OCI-LY3 (cell line): ENCODE data around the gene PIP5K1B.

Experiments used
- EZH2phosphoT487 ChIP-seq: fragments of 200-600 bp; shearing (Covaris generic); IDR thresholded peaks from 2 replicates; pipeline ENCODE4 v1.6.1; 2018; ENCODE audit warnings: antibody characterized with exemption, mixed run types, low read depth
- TF ChIP-seq, protein P1 (sequence below): fragments of 200-600, 300-600 bp; sonication (generic); IDR thresholded peaks from 2 replicates; pipeline ENCODE4 v1.5.1; 2014; ENCODE audit warnings: antibody characterized with exemption, low read length, low read depth

DNA sequence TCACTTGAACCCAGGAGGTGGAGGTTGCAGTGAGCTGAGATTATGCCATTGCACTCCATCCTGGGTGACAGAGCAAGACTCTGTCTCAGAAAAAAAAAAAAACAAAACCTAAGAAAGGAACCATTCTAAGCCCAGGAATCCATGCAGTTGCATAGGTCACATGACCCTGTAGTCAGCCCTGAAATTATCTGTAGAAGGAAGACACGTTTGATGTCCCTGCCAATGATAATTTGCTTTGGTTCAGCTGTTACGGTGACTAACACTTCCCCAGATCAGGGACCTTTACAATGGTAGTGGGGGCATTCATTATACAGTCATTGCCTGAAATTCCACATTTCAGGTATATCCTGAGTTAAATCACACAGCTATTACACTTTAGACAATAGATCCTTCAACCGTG, 258.4 kb downstream of the PIP5K1B start:
- TF ChIP-seq, protein P1, sequence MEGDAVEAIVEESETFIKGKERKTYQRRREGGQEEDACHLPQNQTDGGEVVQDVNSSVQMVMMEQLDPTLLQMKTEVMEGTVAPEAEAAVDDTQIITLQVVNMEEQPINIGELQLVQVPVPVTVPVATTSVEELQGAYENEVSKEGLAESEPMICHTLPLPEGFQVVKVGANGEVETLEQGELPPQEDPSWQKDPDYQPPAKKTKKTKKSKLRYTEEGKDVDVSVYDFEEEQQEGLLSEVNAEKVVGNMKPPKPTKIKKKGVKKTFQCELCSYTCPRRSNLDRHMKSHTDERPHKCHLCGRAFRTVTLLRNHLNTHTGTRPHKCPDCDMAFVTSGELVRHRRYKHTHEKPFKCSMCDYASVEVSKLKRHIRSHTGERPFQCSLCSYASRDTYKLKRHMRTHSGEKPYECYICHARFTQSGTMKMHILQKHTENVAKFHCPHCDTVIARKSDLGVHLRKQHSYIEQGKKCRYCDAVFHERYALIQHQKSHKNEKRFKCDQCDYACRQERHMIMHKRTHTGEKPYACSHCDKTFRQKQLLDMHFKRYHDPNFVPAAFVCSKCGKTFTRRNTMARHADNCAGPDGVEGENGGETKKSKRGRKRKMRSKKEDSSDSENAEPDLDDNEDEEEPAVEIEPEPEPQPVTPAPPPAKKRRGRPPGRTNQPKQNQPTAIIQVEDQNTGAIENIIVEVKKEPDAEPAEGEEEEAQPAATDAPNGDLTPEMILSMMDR, result no peak
- TF ChIP-seq EZH2phosphoT487, result no peak
